Panc1 (cell line): Measurements from ENCODE around the gene NCAPD2. TPM values are rescaled to one million over a fixed set of nuclear protein-coding genes. Genes with fewer than 3 reads are reported as not detected.

ENCODE experiments used
- total RNA-seq: library from RNA; stranded (reverse); gene quantifications from one replicate; pipeline ENCODE4 v1.2.1, GENCODE V29; 2021; ENCODE audit not compliant: unreplicated experiment

NCAPD2 gene
- total RNA-seq, 1 experiment from 2014 or later, result 80.3 TPM

Other genes starting within 250 kb of the NCAPD2 start
- gene PLEKHG6, start 183.4 kb upstream of the NCAPD2 start, total RNA-seq, result 1.1 TPM
- gene TNFRSF1A, start 152.0 kb upstream of the NCAPD2 start, total RNA-seq, result 108 TPM
- 17.1 TPM for gene SCNN1A, start 118.5 kb upstream of the NCAPD2 start, total RNA-seq
- 3.1 TPM for gene LTBR, start 109.9 kb upstream of the NCAPD2 start, total RNA-seq
- gene CD27, start 49.1 kb upstream of the NCAPD2 start, total RNA-seq, result 0.23 TPM
- 7.8 TPM for gene TAPBPL, start 42.1 kb upstream of the NCAPD2 start, total RNA-seq
- gene VAMP1, start 23.4 kb upstream of the NCAPD2 start, total RNA-seq, result 11.2 TPM
- 194 TPM for gene MRPL51, start 840 bp upstream of the NCAPD2 start, total RNA-seq
- 2,912 TPM for gene GAPDH, start 40.4 kb downstream of the NCAPD2 start, total RNA-seq
- gene IFFO1, start 61.9 kb downstream of the NCAPD2 start, total RNA-seq, result 0.36 TPM
- 90.3 TPM for gene NOP2, start 74.2 kb downstream of the NCAPD2 start, total RNA-seq
- 123 TPM for gene CHD4, start 113.3 kb downstream of the NCAPD2 start, total RNA-seq
- not detected for gene LPAR5, start 141.9 kb downstream of the NCAPD2 start, total RNA-seq
- gene ACRBP, start 153.3 kb downstream of the NCAPD2 start, total RNA-seq, result 0.54 TPM
- 11.4 TPM for gene ING4, start 169.0 kb downstream of the NCAPD2 start, total RNA-seq
- gene ZNF384, start 195.3 kb downstream of the NCAPD2 start, total RNA-seq, result 54.3 TPM
- gene PIANP, start 206.7 kb downstream of the NCAPD2 start, total RNA-seq, result 0.13 TPM
- gene COPS7A, start 229.9 kb downstream of the NCAPD2 start, total RNA-seq, result 37.5 TPM